ENCODE results near the gene KCNQ1OT1.

The KCNQ1OT1 gene

DNA sequence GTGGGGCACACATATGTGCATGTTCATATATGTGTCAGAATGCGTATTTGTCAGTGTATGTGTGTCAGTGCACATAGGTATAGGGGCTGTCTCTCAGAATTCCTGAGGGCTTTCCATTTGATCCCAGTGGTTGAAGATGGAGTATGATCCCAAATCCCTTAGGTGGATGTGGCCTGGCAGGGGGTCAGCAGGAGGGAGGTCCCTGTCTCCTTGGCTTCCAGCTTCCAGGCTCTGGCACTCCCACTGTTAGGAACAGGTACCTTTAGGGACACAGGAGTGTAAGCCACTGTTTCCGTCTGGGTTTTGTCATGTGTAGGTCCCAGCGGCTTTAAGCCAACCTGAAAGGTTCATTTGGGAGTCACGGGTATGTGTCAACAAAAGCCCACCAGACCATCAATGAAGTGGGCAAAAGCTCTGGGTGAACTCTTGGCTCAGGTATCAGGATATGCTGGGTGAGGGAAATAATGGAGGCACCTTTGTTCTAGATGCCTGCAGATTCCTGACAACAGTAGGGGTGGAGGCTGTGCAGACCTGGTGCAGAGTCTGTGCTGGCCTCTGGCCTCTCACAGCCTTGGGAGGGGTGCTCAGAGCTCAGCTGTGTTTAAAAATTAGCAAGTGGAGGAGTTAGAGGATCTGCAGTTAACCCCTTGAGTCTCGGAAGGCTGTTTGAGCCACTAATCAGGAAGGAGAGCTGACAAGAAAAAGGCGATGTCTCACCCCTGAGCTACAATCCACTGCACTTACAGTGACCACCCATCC, 9.0 kb downstream of the KCNQ1OT1 start:
- no peak for DNase-seq (ENCODE audit: low read depth in 1 of 2, low spot score in 1 of 2)
- in situ Hi-C loops (cut with HindIII; ENCODE audit: low pct_unique_long_range_greater_than_20kb, low sequenced_read_pairs), result no loop called here
- no peak for TF ChIP-seq JUND (IDR thresholded peaks at IDR 0.05; ENCODE audit: low read depth)

- in situ Hi-C loops (cut with HindIII; ENCODE audit: low pct_unique_long_range_greater_than_20kb, low sequenced_read_pairs), result no loop called here
- no peak for TF ChIP-seq JUND (IDR thresholded peaks at IDR 0.05; ENCODE audit: low read depth)
Measured at GRCh38 chr11:2689651-2690575, 9.9 kb downstream of the KCNQ1OT1 start.

GRCh38 chr11:2688381-2689231, 11.2 kb downstream of the KCNQ1OT1 start:
- no peak for TF ChIP-seq JUND (IDR thresholded peaks at IDR 0.05; ENCODE audit: low read depth)
- in situ Hi-C loops (cut with HindIII; ENCODE audit: low pct_unique_long_range_greater_than_20kb, low sequenced_read_pairs), result no loop called here
- DNase-seq (ENCODE audit: low read depth in 1 of 2, low spot score in 1 of 2), result no peak

More at GRCh38 chr11:2689651-2690575, 9.9 kb downstream of the KCNQ1OT1 start:
- DNase-seq (ENCODE audit: low read depth in 1 of 2, low spot score in 1 of 2), result no peak

DNA sequence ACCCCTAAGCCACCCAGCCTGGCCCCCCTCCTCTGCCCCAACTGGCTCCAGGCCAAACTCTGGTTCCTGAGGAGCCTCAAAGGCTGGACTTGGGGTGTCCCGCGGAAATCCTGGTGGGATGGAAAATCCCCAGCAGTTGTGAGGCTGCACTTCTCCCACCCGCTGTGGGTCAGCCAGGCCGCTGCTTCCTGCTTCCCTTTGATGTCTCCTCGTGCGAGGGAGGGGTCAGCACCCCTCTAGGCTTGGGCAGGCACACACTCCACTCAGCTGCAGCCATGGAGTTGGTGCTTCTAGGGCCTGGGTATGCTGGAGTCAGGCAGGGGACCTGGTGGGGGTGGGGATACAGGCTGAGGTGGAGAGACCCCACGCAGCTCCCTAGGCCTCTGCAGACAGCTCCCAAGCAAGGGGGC, 12.0 kb downstream of the KCNQ1OT1 start:
- in situ Hi-C loops (cut with HindIII; ENCODE audit: low pct_unique_long_range_greater_than_20kb, low sequenced_read_pairs), result no loop called here
- no peak for DNase-seq (ENCODE audit: low read depth in 1 of 2, low spot score in 1 of 2)
- TF ChIP-seq JUND (IDR thresholded peaks at IDR 0.05; ENCODE audit: low read depth), result no peak

DNA sequence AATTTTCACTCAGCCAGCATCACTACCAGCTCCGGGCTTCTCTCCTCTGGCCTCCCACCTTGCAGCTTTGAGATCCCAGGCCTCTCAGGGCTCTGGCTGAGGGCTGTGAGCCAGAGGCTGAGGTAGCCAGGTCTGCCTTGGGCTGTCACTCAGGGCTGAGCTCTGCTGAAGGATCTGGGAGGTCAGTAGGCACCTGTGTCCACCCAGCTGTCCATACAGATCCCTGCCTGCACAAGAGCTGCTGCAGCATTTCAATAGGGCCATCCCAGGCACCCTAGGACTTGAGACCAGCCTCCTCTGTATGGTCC, 12.6 kb downstream of the KCNQ1OT1 start:
- no peak for TF ChIP-seq JUND (IDR thresholded peaks at IDR 0.05; ENCODE audit: low read depth)
- in situ Hi-C loops (cut with HindIII; ENCODE audit: low pct_unique_long_range_greater_than_20kb, low sequenced_read_pairs), result no loop called here
- DNase-seq (ENCODE audit: low read depth in 1 of 2, low spot score in 1 of 2), result no peak

GRCh38 chr11:2686360-2687222, 13.2 kb downstream of the KCNQ1OT1 start:
- no peak for DNase-seq (ENCODE audit: low read depth in 1 of 2, low spot score in 1 of 2)
- in situ Hi-C loops (cut with HindIII; ENCODE audit: low pct_unique_long_range_greater_than_20kb, low sequenced_read_pairs), result no loop called here
- no peak for TF ChIP-seq JUND (IDR thresholded peaks at IDR 0.05; ENCODE audit: low read depth)

DNA sequence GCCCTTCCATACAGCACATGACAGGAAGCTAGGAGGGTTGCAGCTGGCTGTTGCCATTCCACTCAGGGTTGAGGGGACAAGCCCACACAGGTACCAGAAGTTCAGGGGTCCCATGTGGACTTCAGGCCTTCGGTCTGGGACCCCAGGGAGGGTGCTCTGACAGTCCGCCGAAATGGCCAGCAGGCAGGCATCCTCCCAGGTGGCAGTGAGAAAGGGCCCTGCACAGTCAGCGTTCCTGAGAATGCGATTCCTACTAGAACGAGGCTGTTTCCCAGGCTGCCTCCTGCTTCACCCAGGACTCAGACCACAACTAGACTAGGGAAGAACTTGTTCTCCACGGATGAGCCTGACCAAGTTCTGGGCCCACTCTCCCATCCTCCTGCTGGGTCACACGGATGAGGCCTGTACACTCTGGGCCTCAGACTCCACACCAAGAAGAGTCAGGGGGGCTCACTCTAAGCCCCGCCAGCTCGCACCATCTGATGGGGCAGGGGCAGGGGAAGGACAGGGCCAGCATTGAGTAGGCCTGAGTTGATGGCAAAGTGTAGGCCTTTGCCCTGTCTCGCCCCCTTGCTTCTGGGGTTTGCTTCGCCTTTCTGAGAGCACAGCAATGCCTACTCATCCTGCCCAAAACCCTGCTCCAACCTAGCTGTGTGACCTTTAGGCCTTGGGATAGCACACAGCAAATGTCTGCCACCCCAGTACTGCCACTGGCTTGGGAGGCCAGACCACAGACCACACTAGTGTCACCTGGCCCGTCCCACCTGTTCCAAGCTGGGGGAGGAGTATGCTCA, 14.0 kb downstream of the KCNQ1OT1 start:
- no peak for DNase-seq (ENCODE audit: low read depth in 1 of 2, low spot score in 1 of 2)
- in situ Hi-C loops (cut with HindIII; ENCODE audit: low pct_unique_long_range_greater_than_20kb, low sequenced_read_pairs), result no loop called here
- no peak for TF ChIP-seq JUND (IDR thresholded peaks at IDR 0.05; ENCODE audit: low read depth)

DNA sequence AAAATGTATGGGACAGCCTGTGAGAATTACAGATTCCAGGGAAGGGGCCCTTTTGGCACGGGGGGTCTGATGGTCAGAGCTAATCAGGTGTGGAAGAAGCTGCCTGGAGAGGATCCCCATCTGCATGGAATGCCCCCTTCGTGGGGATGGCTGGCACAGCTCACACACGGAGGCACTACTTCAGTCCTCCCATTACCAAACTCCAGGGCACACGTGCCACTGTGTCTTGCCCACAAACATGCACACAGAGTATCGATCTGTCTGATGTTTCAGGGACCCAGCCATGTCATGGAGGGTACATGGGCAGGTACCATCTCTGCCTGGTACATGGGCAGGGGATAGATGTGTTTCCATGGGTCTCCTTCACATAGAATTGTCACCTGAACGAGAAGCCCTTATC, 14.7 kb downstream of the KCNQ1OT1 start:
- in situ Hi-C loops (cut with HindIII; ENCODE audit: low pct_unique_long_range_greater_than_20kb, low sequenced_read_pairs), result no loop called here
- DNase-seq (ENCODE audit: low read depth in 1 of 2, low spot score in 1 of 2), result no peak
- TF ChIP-seq JUND (IDR thresholded peaks at IDR 0.05; ENCODE audit: low read depth), result no peak

GRCh38 chr11:2684581-2684980, 15.2 kb downstream of the KCNQ1OT1 start:
- DNase-seq (ENCODE audit: low read depth in 1 of 2, low spot score in 1 of 2), result peak in 1 of 2 experiments; percentile 19
- TF ChIP-seq JUND (IDR thresholded peaks at IDR 0.05; ENCODE audit: low read depth), result no peak
- in situ Hi-C loops (cut with HindIII; ENCODE audit: low pct_unique_long_range_greater_than_20kb, low sequenced_read_pairs), result no loop called here

DNA sequence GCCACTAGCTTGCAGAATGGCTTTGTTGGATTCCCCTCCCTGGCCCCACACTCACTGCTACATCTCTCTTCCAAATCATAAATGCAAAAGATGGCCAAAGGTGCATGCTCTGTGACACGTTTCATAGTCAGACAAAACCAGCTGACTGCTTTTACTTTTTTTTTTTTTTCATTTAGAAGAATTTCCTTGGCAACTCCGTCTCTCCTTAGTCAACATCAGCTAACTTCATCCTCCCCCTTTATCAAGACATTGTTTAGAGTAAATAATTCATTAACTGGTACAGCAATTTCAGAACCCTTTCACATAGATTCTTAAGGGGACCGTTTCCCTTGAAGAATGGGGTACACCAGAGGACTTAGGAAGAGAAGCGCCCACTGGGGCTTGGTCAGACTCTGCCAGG, 16.0 kb downstream of the KCNQ1OT1 start:
- DNase-seq (ENCODE audit: low read depth in 1 of 2, low spot score in 1 of 2), result no peak
- no peak for TF ChIP-seq JUND (IDR thresholded peaks at IDR 0.05; ENCODE audit: low read depth)
- in situ Hi-C loops (cut with HindIII; ENCODE audit: low pct_unique_long_range_greater_than_20kb, low sequenced_read_pairs), result no loop called here
